Activated CD4-positive, alpha-beta T cell treated with anti-CD3 and anti-CD28 coated beads, Interleukin-2, amount 50 U/mL, for 1 hour (primary cell): ENCODE data around the gene HHAT.

ENCODE experiments used
- DNase-seq: peaks from one replicate; pipeline ENCODE4 v3.0.0-alpha.2; 2020

HHAT gene

DNA sequence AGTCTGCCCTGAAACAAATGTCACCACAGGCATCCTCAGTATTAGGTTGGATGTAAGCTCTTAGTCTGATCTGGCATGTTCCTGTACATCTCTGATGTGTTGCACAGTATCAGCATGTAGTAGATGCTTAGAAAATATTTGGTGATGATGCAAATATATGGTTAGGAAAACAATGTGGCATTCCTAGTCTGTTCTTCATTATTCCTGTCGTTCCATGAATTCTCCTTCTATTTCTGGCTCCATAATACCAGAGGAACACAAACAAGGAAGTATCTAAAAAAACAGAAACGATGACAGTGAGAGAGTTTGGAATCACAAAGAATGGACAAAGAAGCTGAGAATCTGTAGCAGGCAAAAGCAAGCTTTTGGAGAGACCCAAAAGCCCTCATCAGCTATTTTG is 236.6 kb downstream of the HHAT start:
- no peak for DNase-seq

DNA sequence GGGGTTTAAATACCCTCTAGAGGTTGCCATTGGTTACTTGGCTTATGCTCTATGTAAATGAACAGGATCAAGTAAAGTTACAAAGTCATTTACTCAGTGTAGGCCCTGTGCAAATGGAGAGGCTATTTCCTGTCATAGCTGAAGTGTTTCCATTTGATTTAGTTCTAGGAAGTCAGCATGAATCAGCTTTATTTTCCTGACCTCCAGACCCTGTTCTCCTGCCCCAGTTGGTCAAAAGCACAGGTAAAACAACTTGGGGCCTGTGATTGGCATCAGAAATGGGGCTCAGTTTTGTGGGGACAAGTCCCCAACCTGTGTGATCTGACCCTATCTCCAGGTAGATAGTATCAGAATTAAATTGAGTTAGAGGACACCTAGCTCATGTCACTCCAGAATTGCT is 239.9 kb downstream of the HHAT start:
- DNase-seq: no peak

DNA sequence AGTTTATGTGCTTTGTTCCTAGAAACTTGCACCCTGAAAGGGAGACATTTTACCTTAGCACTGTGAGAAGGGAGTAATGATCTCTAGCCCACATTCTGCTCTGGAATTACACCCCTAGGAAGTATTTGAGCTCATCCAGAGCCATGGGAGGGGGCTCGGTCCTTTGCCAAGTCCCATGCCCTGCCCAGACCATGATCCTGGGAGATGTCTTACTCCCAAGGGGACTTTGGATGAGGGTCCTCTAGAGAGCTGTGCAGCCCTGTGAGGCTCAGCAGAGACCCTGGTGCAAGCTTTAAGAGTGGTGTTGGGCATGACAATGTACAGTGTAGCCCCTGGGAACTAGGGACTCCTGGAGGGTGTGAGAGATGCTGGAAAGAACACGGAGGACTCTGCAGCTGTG is 241.4 kb downstream of the HHAT start:
- no peak for DNase-seq

DNA sequence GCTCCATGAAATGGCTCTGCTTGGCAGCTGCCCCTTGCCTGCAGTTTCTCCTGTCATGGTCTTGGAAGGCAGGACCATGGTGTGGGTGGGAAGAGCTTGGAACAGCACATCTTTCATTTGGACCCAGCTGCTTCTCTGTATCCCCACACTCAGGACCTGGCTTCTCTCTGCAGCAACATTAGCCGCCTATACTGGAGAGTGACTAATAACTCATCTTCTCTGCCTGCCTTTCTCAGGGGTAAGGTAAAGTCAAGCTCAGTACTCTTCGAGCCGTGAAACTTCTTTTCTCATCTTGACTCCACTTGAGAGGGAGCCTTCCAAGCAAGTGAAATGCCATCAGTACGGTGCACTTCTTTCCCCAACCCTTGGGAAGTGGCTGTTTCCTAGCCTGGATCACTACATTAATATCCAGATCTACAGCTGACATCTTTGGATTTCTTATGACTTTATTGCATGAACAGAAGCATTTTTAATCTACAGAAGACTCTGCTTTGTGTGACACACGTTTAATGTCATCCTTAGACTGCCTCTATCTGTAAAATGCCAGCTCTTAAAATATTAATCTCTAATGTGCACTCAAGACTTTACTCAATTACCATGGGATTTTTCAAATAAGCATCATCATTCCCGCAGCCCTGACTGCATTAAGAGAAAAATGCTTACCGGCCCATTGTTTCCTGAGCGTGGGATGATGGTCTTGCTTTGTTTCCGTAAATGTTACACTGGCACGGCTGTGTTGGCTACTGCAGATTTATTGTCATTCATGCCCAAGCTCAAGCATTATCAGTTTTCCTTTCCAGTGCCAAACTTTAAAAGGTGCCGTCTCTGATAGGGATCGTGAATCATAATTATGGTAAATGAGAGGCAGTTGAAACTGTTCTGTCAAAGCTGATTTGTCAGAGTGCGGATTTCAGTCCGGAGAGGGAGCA is 242.9 kb downstream of the HHAT start:
- DNase-seq: no peak

DNA sequence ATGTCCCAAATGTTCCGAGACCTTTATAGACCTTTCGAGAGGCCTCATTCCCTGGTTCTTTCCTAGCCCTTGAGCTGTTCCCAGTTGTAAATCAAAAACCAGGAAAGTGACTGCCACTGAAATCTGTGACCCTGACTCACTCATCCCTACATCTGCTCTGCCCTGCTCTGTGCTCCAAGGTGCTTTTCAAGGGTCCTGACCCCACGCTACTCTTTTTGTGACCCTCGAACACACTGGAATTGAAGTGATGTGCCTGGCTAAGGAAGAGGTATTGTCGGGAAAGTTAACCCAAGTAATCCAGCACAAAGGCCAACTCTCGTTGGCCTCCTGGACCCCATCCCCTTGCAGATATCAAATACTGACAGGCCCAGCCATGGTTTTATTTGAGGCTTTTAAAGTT is 244.4 kb downstream of the HHAT start:
- no peak for DNase-seq

DNA sequence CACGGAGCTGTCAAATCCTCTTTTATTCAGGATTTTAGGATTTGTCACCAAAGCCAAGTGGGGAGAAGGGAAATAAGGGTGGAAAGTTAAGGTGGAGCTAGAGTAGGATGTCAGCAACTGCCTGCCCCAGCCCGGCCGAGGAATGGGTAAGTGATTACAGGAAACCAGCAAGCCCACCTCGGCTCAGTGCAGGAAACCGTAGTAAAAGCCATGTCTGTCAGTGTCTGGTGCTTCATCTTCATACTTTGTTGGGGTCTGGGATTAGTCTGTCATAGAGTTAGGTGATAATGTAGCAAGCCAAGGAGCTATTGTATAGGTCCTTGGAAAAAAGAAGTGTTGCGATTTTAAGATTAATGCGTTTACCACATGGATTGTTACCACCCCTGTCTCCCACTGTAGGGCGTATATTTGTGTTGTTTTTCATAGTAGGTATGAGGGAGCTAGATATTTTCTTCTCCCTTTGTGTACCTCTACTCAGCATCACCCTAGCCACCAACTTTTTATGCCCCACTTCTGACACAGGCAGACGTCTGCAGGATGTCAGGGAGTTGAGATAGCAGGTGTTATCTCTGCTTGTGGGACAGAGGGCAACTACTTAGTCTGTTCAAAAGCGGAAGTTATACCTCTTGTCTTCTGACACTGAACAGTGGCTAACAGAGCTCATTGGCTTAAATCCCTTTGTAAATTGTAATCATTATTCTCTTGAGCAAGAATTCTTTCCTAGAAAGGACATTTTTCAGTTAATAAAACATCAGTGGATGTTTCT is 253.7 kb downstream of the HHAT start:
- no peak for DNase-seq

DNA sequence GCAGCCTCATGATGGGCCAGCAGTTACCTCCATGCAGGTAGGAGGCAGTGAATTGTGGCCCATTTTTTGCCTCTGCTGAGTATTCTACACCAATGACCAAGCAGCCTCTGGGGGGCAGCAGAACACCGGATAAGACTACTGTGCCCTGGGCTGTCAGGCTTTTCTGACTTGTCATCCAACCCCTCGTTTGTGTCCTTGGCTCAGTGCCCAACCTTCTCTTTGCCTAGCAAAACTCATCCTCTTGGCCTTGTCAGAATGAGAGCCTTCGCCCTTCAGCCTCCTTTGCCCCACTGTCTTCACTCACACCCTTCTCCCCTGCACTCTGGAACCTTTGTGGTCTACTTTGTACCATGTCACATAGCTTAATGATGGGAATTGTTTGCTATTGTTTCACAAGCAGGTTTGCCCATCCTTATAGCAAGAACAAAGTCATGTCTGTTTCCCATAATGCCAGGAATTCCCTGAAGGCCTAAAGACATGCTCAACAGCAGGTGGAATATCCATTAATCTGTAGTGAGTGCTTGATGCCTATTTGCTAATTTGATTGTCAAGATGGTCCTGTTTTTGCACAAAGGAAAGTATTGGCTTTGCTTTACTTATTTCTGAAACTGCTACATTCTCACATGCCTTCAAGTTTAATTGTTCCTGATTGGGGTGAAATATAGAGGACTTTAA is 255.9 kb downstream of the HHAT start:
- peak; percentile 55 for DNase-seq

DNA sequence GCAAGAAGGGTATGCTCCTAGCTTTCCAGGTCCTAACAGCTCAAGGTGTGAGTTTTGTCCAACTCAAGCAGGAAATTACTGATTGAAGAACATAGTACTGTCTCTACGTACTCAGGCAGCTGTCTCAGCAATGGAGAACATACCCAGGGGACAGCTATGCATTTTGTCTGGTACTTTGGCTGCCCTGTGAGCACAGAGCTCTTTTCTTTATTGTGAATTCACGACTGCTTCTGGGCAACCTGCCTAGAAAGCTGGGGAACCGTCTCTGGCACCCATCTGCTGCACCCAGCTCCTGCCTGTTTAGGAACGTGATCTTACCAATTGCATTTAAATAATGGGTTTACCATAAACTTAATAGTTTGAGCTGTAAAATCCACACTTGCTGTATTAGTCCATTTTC is 258.1 kb downstream of the HHAT start:
- DNase-seq: no peak

DNA sequence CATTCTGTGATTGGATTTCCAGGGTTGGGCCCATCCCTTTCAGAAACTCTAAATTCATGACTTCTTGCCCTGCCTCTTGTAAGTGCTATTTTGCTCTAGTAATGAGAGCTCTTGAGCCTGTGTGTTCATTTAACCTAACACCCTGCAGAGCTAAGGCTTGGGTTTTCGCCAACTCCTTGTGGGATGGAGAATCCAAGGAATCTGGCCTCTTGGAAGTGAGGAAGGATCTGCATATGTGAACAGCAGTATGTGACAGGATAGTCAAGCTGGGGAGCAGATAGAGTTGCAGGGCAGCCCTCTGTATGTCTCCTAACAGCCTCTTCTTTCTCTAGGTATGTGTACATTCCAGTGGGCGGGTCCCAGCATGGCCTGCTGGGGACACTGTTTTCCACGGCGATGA is 258.9 kb downstream of the HHAT start:
- no peak for DNase-seq

DNA sequence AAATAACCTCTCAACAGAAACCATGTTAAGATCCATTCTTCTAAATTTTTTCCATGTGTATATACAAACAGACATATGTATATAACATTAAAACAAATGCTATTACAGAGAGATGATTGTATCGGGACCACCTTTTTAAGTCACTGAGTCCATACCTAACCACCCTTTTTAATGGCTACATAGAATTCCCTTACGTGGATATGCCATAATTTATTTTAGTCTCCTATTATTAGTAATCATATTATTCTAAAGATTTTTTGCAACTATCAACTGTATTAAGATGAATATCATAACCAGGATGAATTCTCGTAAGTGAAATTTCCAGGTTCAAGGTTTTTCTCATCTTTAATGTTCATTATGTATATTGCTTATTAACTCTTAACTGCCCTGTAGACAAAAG is 259.7 kb downstream of the HHAT start:
- DNase-seq: no peak

DNA sequence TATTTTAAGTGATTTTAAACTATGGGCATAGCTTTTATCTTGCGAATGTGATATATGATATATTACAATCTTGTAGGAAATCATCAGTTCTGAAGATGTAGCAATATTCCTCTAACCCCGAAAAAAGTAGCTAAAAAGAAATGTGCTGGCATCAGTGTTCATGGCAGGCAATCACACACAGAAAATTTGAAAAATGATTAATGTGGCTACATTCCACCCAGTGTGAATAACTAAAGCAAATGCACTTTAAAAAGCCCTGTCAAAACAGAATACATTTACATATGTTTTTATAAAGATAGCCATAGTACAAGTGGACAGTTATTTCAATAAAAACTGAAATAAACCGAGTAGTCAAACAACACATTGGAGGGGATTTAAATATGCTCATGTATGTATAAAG is 260.2 kb downstream of the HHAT start:
- no peak for DNase-seq

DNA sequence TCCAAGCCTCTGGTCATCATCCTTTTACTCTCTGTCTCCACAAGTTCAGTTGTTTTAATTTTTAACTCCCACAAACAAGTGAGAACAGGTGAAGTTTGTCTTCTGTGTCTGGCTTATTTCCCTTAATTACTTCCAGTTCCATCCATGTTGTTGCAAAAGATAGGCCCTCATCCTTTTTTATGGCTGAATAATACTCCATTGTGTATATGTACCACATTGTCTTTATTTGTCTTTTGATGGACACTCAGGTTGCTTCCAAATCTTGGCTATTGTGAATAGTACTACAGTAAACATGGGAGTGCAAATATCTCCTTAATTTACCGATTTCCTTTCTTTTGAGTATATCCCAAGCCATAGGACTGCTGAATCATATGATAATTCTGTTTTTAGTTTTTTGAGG is 262.5 kb downstream of the HHAT start:
- DNase-seq: no peak

DNA sequence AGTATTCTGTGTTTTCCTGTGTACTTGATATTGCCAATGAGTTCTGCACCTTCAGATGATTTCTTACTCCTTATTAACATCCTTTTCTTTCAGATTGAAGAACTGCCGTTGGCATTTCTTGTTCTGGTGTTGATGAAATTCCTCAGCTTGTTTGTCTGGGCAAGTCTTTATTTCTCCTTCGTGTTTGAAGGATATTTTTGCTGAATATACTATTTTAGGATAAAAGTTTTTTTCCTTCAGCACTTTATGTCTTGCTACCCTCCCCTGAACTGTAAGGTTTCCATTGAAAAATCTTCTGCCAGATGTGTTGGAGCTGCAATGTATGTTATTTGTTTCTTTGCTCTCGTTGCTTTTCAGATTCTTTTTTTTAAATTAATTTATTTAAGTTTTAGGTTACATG is 265.9 kb downstream of the HHAT start:
- no peak for DNase-seq

DNA sequence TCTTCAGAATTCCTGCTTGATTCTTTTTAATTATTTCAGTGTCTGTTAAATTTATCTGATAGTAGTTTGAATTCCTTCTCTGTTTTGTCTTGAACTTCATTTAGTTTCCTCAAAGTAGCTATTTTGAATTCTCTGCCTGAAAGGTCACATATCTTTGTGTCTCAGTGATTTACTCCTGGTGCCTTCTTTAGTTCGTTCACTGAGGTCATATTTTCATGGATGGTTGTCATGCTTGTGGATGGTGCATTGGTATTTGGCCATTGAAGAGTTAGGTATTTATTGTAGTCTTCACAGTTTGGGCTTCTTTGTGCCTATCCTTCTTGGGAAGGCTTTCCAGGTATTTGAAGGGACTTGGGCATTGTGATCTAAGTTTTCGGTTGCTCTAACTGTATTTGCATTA is 267.9 kb downstream of the HHAT start:
- no peak for DNase-seq

DNA sequence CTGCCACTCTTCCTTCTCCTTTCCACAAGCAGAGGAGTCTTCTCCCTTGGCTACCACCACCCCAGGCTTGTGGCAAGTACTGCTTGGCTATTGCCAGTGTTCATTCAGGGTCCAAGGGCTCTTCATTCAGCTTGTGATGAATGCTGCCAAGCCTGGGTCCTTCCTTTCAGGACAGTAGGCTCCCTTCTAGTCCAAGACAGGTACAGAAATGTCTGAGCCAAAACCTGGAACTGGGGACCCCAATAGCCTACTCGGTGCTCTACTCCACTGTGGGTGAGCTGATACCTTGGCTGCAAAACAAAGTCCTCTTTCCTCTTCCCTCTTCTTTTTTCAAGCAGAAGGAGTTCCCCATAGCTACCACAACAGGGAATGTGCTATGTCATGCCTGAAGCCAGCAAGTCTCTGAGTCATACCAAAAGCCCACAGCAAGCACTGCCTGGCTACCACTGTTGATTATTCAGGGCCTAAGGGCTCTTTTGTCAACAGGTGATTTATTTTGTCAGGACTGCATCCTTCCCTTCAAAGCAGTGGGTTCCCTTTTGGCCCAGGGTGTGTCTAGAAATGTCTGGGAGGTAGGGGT is 268.9 kb downstream of the HHAT start:
- no peak for DNase-seq

DNA sequence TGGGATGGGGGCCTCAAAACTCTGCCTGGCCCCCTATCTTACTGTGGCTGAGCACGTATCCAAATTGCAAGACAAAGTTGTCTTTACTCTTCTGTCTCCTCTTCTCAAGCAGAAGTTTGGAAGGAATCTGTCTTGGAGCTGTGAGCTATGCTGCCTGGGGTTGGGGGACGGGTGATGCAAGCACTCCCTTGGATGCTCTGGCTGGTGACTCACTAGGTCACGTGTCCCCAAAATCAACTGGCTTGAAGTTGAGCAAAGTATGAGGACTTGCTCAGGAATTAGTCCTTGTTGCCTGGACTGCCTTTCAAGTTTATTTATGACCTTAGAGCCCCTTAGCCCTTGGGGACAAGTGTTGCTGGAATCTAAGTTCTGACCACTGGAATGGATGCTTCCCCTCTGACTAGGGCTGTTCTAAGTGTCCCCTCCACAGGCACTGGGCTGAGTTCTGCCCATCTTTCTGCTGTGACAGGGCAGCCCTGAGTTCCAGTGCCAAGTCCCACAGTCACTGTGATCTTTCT is 269.5 kb downstream of the HHAT start:
- no peak for DNase-seq

DNA sequence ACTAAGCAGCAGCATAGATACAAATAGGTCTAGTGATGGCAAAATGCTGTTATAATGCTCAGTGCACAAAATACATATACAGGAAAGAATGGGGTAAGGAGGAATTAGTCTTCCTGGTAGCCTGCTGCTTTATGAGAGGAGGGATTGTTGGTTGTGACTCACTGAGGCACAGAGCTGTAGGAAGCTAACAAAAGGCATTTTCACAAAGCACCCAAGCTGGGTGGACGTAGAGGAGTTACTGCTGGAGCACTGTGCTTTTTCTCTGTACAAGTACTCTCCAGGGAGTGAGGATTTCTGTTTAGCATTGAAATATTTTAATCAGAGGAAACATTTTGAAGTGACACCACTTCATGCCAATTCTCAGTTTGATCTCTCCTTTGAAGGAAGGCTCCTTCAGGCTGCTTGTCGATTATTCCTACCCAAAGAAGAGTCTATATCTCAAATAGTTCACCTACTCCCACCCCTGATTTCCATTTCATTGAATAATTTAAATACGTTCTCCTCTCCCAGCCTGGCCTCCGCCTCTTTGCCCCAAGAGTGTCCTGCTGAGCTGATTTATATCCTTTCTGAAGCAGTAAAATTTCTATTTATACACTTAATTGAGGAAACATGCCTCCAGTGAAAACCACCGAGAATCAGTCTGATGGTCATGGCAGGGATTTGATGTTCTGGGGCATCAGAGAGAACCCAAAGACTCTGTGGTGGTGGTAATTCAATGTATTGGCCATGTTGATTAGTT is 271.9 kb downstream of the HHAT start:
- DNase-seq: no peak

DNA sequence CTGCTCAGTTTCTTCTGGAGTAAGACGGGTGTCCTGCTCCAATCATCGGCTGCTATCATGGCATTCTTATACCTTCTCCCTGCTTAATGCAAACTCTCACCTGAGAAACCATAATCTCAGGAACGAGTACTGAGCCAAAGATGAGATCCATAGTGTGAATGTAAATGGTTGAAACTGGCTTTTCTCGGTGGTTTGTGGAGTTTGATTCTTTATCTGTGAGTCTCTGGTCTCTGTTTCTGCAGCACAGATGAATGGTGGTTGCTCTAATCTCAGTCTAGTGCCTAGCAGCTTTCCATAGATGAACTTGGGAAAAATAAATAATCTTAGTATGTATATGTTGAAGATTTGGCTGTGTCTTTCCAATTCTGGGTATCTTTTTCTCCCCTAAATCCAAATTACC is 274.4 kb downstream of the HHAT start:
- no peak for DNase-seq

DNA sequence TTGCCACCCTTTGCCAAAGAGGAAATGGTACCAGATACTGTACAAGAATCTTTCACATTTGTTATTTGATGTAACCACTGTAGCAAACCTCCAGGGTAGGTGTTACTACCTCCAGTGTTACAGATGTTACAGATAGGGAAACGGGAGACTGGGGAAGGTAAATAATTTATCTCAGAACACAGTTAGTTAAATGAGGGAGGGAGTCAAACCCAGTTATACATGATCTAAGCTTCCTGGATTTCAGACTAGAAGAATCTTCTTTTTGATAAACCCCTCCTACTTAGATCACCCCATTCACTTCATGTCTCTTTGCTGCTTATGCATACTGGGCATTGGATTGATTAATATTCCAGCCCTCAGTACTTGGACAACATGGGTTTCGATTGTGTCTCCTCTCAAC is 276.4 kb downstream of the HHAT start:
- no peak for DNase-seq

DNA sequence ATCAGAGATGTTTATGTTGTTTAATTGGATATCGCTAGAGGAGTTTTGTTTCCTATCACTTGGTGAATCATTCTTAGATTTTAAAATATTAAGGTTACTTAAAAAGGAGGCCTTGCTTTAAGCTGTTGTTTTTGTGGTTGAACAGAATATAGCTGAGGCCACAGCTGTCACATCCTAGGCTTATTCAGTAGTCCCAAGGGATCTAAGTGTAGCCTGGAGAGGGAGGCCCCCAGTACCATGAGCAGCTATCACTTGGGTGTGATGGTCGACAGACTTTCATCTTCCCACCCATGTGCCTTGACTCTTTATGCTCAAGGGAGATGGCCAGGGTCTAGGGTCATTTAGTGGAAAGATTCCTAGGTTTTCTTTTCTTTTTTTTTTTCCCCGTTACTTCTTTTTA is 278.7 kb downstream of the HHAT start:
- no peak for DNase-seq

DNA sequence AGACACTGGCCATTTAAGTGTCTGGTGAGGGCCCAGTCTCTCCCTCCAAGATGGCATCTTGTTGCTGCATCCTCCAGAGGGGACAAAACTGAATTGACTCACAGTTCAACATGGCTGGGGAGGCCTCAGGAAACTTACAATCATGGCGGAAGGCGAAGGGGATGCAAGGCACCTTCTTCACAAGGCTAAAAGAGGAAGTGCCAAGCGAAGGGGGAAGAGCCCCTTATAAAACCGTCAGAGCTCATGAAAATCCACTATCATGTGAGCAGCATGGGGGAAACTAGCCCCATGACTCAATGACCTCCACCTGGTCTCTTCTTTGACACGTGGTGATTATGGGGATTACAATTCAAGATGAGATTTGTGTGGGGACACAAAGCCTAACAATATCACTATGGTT is 280.1 kb downstream of the HHAT start:
- DNase-seq: no peak

DNA sequence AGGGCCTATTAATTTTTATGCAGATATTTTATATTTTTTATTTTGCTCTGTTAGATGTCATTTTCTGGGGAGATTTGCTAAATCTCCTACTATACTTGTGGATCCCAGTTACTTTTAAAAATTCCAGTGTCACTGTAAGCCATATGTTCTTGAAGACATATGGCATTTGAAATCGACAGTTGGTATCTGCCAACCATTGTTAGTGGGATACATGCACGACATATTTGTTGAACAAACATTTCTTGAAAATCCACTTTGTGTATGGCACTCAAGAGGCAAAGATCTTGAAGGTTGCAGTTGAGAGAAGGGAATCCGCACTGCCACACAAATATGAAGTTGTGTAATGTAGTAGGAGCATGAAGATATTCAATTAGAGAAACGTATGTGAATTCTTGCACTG is 287.7 kb downstream of the HHAT start:
- DNase-seq: no peak
